Keratinocyte (primary cell): ENCODE measurements around the gene ETV3. TPM values are rescaled to one million over a fixed set of nuclear protein-coding genes. Genes with fewer than 3 reads are reported as not detected.
"Not testable (repeated sequence)": the region's sequence is repeated elsewhere in the genome, so short reads cannot be mapped to it uniquely, and the experiment has no call there.

Experiments used
- DNase-seq: peaks from one replicate; pipeline ENCODE4 v3.0.0-alpha.2; 2011; ENCODE audit warnings: low read depth, missing footprints, low spot score
- FAIRE-seq: peaks from 2 replicates; lab custom pipeline; 2011; peaks lifted over from hg19 to GRCh38; lab: Jason Lieb, UNC
- H2AFZ ChIP-seq: 2 replicates; pipeline ENCODE4 v1.6.0; 2012; ENCODE audit warnings: low read length, control low read depth, inconsistent platforms; ENCODE audit not compliant: control insufficient read depth
- H3K27ac ChIP-seq: 2 replicates; pipeline ENCODE4 v1.5.1; 2011; ENCODE audit warnings: low read length; ENCODE audit not compliant: control insufficient read depth, insufficient read depth
- H3K27me3 ChIP-seq: 3 replicates; pipeline ENCODE4 v1.6.0; 2011; ENCODE audit warnings: low read length; ENCODE audit not compliant: control insufficient read depth, insufficient read depth; ENCODE audit errors: extremely low read depth
- H3K36me3 ChIP-seq, 2 experiments: 2 replicates in 1 of 2; 3 replicates in 1 of 2; pipeline ENCODE4 v1.5.1; 2011; ENCODE audit warnings: low read length in 2 of 2, mild to moderate bottlenecking in 1 of 2; ENCODE audit not compliant: control insufficient read depth in 2 of 2, insufficient read depth in 2 of 2; ENCODE audit errors: extremely low read depth in 1 of 2
- H3K4me1 ChIP-seq: 3 replicates; pipeline ENCODE4 v1.5.1; 2011; ENCODE audit warnings: low read length; ENCODE audit not compliant: control insufficient read depth, insufficient read depth; ENCODE audit errors: extremely low read depth
- H3K4me2 ChIP-seq: 3 replicates; pipeline ENCODE4 v1.6.0; 2011; ENCODE audit warnings: low read depth, low read length; ENCODE audit not compliant: control insufficient read depth, insufficient read depth; ENCODE audit errors: extremely low read depth
- H3K4me3 ChIP-seq, 3 experiments: fragments of 200-600 bp in 1 of 3; sonication (generic) in 1 of 3; 2 replicates in 2 of 3; 3 replicates in 1 of 3; pipeline ENCODE4 v1.5.1; 2011 to 2016; ENCODE audit warnings: low read length in 3 of 3, mild to moderate bottlenecking in 3 of 3, control low read depth in 2 of 3, inconsistent platforms in 1 of 3, low read depth in 1 of 3, mixed read lengths in 1 of 3, mixed run types in 1 of 3, moderate library complexity in 1 of 3; ENCODE audit not compliant: control insufficient read depth in 2 of 3, insufficient read depth in 2 of 3; ENCODE audit errors: extremely low read depth in 1 of 3
- H3K79me2 ChIP-seq: 2 replicates; pipeline ENCODE4 v1.6.0; 2012; ENCODE audit warnings: low read length; ENCODE audit not compliant: control insufficient read depth, insufficient read depth
- H3K9ac ChIP-seq: 3 replicates; pipeline ENCODE4 v1.6.0; 2011; ENCODE audit warnings: low read length; ENCODE audit not compliant: control insufficient read depth, insufficient read depth; ENCODE audit errors: extremely low read depth
- H3K9me1 ChIP-seq: 3 replicates; pipeline ENCODE4 v1.6.0; 2011; ENCODE audit warnings: low read length; ENCODE audit not compliant: control insufficient read depth, insufficient read depth; ENCODE audit errors: extremely low read depth
- H3K9me3 ChIP-seq: 2 replicates; pipeline ENCODE4 v1.5.1; 2012; ENCODE audit warnings: low read depth, low read length; ENCODE audit not compliant: control insufficient read depth
- H4K20me1 ChIP-seq: 3 replicates; pipeline ENCODE4 v1.6.0; 2011; ENCODE audit warnings: low read length; ENCODE audit not compliant: control insufficient read depth, insufficient read depth; ENCODE audit errors: extremely low read depth
- CTCF ChIP-seq, 3 experiments: IDR thresholded peaks in 1 of 3; conservative IDR thresholded peaks in 1 of 3; optimal IDR thresholded peaks in 1 of 3; 2 replicates in 2 of 3; 3 replicates in 1 of 3; pipeline versions ENCODE3 to v1.5.1; 2011; ENCODE audit warnings: low read length in 3 of 3, mild to moderate bottlenecking in 3 of 3, moderate library complexity in 2 of 3, control low read depth in 1 of 3, inconsistent platforms in 1 of 3; ENCODE audit not compliant: insufficient read depth in 2 of 3; ENCODE audit errors: extremely low read depth in 1 of 3
- EZH2 ChIP-seq: IDR thresholded peaks from one replicate; pipeline ENCODE4 v1.6.1; 2012; ENCODE audit warnings: inconsistent platforms, mild to moderate bottlenecking, low read length, moderate library complexity
- dilution Hi-C: fragments of 300-500 bp; cut with MboI; formaldehyde crosslinking; loops from one replicate; pipeline ENCODE4 v1.7.0; 2020; ENCODE audit warnings: low sequenced_read_pairs; ENCODE audit not compliant: extremely low pct_ligation_motif_present
- polyA plus RNA-seq, 5 experiments: library from polyadenylated mRNA; depleted of rRNA in 3 of 5; stranded (reverse) in 3 of 5; stranded (forward) in 1 of 5; unstranded in 1 of 5; fragments of >200 nt; gene quantifications; 1 replicate in 1 of 5; 2 replicates in 3 of 5; 3 replicates in 1 of 5; pipeline versions ENCODE4 v1.2.1 to v1.2.3, GENCODE V29; 2011 to 2012; ENCODE audit warnings: missing spikeins in 2 of 5, low read depth in 1 of 5, low replicate concordance in 1 of 5

ETV3 gene
- polyA plus RNA-seq, 1 donor (not counting 4 experiments of a cell fraction or from before 2014, with no cell fraction given): 22.3 TPM

DNA sequence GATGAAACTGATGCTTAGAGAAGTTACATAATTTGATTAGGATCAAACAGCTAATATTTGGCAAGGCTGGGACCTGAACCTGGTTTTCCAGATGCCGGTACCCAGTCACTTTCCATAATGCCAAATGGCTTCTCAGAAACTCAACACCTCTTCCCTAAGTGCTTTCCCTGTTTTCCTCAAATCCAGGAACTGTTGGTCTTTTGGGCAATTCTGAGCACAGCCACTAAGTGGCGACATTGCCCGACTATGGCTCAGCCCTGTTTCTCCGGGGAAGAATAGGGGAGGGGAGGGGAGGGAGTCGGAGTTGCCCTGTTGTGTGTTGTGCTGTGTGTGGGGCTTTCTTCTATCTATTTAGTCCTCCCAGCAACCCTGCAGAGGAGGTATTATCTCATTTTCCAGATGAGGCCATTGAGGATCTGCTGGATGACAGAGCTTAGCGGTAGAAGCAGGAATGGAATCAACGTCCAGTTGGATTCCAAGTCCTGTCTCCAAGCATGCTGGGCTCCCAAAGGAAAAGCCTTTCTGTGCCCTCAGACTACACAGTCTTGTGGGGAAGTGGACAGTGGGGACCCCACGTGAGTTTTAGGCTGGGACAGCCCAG lies 33.8 kb upstream of the ETV3 start:
- H4K20me1 ChIP-seq, H3K4me3 ChIP-seq, H3K9me3 ChIP-seq, H3K4me1 ChIP-seq, H3K4me2 ChIP-seq, H3K27ac ChIP-seq, dilution Hi-C loops, H3K9me1 ChIP-seq, H3K9ac ChIP-seq, DNase-seq, H3K79me2 ChIP-seq, H2AFZ ChIP-seq, H3K36me3 ChIP-seq: not testable (repeated sequence)
- TF ChIP-seq CTCF (optimal IDR thresholded peaks at IDR 0.05 in 1 of 3, IDR thresholded peaks at IDR 0.05 in 1 of 3, conservative IDR thresholded peaks at IDR 0.05 in 1 of 3; ENCODE audit: extremely low read depth in 1 of 3, insufficient read depth in 2 of 3, low read length in 3 of 3): peak in 2 of 3 experiments; percentile 11 to 29
- peak; percentile 89 for FAIRE-seq
- H3K27me3 ChIP-seq: peaks cover 12% of the 10 kb centered on the region

DNA sequence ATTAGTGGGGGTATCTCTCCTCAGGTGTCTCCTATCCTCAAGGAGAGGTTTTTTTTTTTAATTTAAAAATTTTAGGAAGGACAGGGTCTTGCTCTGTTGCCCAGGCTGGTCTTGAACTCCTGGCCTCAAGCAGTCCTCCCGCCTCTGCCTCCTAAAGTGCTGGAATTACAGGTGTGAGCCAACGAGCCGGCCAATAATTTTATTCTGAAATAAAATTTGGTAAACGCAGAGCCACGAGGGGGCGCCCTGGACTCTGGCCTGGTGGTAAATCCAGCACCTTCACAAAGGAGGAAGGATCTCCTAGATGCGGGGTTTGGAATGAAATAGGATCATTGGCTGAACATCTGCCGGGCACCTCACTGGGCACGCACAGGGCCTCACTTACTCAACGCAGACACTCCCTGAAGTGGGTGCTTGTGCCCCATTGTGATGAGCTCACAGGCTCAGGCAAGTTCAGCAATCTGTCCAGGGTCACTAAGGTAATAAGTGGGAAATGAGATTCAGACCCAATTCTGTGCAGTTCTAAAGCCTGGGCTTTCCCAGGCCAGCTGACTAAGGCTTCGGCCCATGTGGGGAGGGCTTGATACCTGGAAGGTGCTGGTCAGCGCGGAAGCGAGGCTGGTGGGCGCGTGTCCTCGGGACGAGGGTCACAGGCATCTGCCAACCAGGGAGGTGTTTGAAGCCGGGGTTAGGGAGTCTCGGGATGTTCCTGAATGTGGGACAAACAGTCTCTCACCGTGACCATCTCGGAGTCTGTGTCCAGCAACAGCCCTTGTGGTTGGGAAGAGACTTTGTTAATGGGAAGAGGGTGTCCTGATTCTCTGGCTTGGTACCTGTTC lies 32.7 kb upstream of the ETV3 start:
- no peaks in the 10 kb centered on the region for H3K9me1 ChIP-seq
- H3K4me2 ChIP-seq: no peak overlapping the region
- H2AFZ ChIP-seq: no peak overlapping the region
- H3K27ac ChIP-seq: no peak overlapping the region
- dilution Hi-C loops: no loop called here
- no peak overlapping the region for H3K4me3 ChIP-seq
- DNase-seq (no peak), FAIRE-seq (no peak)
- H3K79me2 ChIP-seq: no peaks in the 10 kb centered on the region
- no peaks in the 10 kb centered on the region for H3K36me3 ChIP-seq
- TF ChIP-seq CTCF (optimal IDR thresholded peaks at IDR 0.05 in 1 of 3, IDR thresholded peaks at IDR 0.05 in 1 of 3, conservative IDR thresholded peaks at IDR 0.05 in 1 of 3; ENCODE audit: extremely low read depth in 1 of 3, insufficient read depth in 2 of 3, low read length in 3 of 3) (peak; percentile 27 to 57 (median 30)), EZH2 (no peak)
- no peaks in the 10 kb centered on the region for H3K9me3 ChIP-seq
- H3K27me3 ChIP-seq: peaks cover 6% of the 10 kb centered on the region
- H3K4me1 ChIP-seq: no peaks in the 10 kb centered on the region
- no peaks in the 10 kb centered on the region for H4K20me1 ChIP-seq
- H3K9ac ChIP-seq: no peak overlapping the region
